IPS-NIHi11 (cell line): Measurements from ENCODE around the gene HIPK2.

Experiments used
- DNase-seq: peaks from one replicate; pipeline ENCODE4 v3.0.0; 2012; ENCODE audit warnings: mixed read lengths, low spot score

Gene HIPK2

DNA sequence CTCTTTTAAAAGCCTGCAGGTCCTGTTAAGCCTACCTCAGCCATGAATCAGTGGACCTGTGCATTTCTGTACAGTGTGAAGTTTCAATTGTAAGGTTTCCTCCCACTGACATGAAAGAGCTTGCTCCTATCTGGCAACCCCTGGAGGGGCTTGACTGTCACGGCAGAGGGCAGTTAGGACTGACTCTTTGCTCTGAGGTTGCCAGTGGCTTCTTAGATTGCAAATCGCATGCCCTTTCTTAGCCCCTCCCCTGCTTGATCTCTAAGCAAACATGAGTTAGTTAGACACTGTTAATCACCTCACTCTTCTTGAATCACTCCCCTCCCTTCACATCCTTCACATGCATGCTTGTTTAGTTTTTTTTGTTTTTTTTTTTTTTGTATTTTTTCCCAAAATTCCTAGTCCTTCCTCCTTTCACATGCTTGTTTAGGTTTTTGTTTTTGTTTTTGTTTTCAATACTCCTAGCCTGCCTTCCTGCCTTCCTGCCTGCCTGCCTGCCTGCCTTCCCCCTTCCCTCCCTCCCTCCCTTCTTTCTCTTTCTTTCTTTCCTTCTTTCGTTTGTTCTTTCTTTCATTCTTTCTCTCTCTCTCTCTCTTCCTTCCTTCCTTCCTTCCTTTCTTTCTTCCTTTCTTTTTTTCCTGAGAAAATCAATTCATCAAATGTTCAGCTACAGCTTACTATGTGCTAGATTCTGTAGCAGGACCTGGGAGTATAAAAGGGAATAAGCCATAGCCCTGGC is 6.0 kb upstream of the HIPK2 start:
- no peak for DNase-seq

DNA sequence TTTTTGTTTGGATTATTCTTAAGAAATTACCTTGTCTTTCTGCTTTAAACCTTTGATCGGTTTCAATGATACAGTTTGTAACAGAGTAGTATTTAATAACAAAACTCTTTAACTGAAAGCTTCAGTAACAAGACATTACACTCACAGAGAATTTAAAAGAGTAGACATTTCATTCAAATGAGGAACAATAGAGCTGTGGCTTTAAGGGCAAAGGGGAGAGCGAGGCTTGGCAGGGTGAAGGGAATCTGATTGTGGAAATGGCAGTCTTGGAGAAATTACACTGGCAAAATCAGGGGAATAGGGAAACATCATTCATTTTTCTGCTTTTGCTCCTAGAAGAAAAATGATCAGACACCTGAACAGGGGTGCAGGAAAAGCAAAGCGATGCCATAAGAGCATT is 5.1 kb upstream of the HIPK2 start:
- DNase-seq: no peak

DNA sequence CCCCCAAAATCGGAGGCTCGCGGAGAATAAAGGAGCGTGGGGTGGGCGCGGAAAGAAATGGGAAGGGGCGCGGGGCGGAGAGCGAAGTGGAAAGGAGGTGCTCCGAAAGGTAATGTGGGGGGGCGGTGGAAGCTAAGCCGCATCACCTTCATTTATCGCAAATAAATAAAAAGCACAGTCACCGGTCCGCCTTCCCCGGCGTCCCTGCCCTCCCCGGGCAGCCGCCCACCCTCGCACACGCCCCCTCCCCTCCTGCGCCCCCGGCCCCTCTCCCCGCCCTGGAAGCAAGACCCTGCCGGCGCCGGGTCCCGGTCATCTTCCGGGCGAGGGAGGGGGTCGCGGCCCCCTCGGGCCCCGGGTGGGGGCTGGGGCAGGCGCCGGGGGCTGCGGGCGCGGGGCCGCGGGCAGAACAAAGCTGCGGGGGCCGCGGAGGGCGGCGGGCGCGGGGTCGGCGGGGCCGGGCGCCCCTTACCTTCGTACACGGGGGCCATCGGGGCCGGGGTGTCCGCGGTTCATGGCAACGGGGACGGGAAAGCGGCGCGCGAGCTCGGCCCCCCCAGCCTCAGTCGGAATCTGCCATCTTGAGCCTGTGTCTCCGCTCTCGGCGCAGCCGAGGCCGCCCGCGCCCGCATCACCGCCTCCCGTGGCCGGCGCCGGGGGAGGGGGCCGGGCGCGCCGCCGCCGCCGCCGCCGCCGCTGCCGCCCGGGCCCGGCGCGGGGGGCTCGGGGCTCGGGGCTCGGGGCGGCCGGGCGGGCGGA is 486 bp downstream of the HIPK2 start:
- DNase-seq: peak; percentile 68

DNA sequence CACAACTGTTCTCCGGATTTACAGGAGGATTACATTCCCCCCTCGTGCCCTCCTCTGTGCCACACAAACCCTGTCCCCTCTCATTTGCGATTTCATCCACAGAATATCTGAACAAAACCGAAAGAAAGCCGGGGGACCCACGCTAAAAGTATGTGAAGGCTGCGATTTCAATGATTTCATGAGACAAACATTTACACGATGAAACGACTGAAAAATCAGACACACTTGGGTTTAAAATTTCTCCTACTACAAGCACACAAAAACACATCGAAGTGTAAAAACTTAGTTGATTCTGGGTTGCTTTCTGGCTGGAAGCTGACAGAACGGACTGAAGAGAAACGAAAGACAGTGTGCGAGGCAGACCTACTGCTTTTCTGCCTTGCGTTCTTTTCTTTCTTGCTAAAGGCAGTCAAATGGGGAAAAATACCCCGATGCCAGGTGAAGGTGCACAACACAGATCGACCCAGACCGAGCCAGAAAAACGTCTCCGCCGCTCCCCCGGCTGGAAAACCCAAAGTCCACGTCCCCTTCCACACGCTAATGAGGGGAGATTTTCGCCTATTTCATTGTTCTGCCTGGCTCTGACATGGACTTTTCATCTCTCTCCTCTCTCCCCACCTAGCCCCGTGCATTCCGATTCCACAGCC is 1.2 kb downstream of the HIPK2 start:
- peak; percentile 19 for DNase-seq

DNA sequence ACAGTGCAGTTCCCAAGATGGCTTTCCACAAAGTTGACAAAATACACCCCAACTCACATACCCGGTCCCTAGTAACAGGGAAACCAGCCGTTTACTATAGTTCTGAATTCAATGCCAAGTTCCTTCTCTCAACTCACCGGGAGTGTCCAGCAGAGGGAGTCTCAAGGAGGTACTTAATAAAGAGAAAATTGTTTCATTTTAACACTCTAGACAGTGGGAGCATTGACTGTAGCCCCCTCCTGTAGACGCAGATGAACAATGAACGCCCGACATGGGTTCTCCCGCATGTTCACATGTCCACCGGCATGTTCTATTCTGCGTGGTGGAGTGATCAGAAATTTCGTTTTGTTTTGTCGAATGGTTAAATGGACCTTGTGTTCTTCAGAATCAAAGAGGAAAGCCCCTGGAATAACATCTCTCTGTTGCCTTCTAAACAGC is 1.9 kb downstream of the HIPK2 start:
- DNase-seq: peak; percentile 52

DNA sequence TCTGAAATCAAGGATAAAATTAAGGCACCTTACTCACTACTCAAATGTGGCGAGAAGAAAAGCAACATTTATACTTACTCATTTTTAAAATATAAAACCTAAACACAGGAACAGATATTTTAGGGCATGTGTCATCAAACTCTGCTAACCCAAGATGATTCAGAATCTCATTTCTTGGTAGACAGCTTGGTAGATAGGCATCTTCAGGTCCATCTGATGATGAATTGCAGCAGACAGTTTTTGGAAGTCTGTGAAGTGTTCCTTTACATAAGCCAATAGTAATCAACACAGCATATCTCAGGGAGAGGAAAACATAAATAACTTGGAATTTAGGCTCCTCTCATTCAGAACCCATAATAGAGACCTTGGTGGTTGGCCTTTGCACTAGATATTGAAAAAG is 3.4 kb downstream of the HIPK2 start:
- DNase-seq: no peak

DNA sequence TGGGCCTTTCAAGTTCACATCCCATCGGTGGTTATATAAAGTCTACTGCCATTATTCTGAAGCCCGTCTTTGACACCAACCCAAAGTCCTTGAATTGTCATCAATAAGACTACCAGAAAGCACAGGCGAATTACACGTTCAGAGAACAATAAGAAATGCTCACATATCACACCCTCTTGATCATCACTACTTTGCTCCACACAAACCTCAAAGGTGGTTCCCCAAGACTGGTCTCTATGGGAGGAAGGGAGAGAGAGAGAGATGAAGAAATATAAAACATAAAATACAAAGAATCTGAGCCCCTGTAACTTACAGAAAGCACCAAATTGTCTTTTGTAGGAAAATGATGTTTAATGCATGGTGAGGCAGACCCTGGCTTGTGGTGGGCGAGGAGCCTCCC is 4.4 kb downstream of the HIPK2 start:
- no peak for DNase-seq

DNA sequence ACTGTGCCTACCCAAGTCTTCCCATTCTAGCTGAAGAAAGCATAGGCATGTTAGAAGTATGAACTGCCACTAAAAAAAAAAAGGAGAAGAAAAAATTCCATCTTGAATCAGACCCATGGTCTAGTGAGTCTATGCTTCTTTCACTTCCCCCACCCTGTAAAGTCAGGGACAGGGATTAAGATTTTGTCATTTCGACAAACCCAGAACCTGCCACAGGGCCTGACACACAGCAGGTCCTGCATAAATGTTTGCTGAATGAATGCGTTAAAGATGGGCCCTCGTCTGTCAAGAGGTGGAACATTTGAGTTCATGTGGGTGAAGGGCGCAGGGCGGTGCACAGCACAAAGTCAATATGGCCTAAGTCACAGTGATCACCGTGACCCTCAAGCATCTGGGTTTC is 4.9 kb downstream of the HIPK2 start:
- no peak for DNase-seq

DNA sequence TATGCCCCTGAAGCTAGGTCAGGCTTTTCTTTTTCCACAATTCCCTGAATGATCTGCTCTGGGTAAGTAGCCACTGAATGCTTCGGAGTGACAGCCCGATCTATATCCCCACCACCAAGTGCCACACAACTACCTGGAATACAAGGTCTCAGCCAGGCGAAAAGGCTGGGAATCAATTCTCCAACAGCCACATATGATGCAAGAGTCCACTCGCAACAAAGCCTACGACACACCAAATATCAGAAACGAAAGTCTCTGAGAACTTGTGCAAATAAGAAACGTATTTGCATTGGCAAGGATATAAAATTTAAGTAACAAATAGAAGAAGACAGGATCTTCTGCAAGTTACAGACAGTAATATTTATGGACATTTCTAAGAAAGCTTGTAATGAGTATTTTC is 5.7 kb downstream of the HIPK2 start:
- DNase-seq: no peak

DNA sequence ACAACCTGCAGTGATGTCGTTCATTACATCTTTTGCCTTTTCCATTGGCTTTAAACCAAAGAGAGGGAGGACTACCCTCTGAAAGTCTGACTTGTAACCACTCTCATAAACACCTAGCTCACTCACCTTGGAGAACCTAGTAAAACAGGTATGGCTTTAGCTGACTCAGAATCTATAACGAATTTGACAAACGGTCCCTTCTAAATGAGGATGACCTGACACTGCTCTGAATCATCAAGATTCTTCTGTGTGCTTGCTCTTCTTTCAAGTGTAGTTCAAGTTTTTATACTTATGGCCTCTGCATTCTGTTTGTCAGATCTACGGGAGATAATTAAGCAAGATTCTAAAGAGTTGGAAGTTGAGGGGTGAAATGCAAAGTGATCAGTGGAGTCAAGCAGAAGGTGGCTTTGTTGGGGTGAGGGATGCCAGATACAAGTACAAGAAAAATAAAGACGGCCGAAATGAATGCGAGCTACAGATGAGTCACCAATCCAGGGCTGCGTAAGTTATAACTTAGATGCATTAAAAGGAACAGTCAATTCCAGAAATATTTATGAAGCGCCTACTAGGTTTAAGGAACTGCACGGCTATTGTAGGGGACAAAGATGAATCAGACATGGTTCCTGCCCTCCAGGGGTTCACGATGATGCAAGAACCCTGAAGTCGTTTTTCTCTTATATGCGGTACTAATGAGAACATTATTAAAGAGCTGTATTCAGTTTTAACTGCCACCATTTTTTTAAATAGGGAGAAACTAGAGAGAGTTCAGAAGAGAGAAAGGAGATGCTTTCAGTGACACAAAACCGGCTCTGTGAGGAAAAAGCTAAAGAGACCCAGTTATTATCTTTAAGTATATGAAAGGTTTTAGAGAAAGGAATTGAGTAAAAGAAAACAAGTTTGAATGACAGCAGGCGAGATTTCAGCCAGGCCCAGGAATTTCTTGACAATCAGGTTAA is 6.5 kb downstream of the HIPK2 start:
- DNase-seq: no peak

DNA sequence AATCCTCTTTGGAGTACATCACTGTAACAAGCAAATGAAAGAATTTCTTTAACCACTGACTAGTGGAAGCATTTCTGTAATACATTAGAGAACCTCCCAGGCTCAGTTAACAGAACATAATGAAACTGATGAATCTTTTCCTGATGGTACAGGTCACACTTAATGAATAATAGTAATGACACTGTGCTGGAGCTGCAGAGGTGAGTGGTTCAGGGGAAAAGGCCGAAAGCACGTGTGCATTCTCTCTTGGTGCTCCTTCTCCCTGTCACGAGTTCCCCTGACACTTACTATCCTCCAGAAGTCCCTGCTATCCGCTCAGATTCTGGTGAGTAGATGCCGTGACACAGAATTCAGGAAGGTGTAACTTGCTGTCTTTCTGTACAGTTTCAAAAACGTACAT is 8.0 kb downstream of the HIPK2 start:
- DNase-seq: no peak

DNA sequence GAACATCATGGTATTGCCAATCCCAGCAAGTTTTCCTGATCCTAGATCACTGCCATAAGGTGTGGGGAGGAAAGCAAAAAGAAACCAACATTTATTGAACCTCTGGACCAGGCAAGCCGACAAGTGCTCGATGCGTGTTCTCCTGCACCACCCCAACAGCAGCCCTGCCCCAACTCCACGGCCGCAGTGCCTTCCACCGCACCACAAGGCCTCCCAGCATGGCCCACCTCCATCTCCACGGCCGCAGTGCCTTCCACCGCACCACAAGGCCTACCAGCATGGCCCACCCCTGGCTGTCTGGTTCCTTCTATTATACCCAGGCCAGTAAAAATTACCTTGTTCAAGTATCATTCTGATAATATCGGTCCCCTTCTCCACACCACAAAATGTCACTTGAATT is 8.7 kb downstream of the HIPK2 start:
- no peak for DNase-seq

DNA sequence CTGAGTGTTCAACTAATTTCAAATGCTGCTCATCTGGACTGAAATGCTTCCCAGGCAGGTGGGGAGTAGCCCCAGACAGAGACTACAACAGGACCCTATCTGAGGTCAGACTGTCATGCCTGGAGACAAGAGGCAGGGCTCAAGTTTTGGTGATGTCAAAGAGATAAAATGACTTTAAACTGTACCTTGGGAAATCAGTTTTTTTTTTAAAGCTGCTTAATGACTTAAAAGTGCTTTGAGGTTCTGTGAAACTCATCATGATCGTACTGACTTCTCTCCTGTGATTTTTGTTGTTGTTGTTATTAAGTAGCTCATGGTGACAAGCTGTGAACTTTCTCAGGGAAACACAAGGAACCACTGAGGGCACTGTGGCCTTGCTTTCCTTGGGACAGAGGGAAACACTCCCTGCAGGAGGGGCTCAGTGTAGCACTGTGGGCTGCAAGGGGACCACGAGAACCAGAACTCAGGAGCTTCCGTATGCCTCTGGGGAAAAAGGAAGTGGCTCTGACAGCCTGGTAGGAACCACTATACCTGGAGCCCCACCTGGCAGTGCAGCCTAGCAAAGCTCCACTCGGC is 9.5 kb downstream of the HIPK2 start:
- DNase-seq: no peak

DNA sequence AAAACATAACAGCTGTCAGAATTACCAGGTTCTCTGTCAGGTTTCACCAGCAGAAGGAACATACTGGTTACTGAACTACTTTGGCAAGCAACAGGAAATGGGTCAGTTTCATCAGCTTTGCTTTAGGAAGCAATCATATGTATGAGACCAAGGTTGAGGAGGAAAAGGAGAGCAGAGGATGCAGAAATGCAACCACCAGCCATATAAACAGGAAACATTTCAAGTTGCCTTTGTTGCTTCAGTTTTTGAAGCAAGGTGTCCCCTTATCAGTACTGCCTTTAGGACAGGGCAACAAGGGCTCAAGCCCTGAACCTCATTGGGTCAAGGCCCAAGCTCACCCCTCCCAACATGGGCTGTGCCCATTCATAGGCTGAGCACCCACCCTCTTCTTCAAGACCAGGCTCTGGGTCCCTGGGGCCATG is 10.2 kb downstream of the HIPK2 start:
- DNase-seq: no peak

DNA sequence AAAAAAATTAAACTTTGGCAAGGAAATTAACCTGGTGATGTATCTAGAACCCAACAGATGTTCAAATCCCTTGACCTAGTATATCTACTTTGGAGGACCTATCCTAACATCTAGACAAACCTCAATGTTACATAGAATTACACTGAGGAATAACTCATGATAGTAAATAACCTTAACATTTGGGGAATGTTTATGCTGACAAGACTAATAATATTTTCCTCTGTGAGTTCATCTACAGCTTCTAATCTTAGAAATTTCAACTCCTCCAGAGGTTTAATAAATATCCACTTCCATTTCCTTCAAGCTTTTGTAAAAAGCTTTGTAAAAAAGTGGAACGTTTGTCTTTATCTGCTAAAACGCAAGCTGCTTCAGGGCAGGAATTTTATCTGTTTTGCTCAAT is 12.7 kb downstream of the HIPK2 start:
- DNase-seq: no peak

DNA sequence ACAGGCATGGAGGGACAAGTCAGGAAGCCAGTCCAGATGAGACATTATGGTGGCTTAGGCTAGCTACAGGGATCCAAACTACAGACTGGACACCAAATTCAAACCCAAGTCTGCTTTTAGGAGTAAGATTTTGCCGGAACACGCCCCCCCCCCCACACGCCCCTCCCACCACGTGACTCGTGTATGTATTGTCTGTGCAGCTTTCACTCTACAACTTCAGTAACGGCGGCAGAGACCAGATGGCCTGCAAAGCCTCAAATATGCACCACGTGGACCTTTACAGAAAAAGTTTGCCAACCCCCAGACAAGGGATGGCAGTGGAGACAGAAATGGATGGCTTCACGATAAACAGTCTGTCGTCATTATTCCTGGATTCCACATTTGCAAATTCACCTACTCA is 14.5 kb downstream of the HIPK2 start:
- no peak for DNase-seq

DNA sequence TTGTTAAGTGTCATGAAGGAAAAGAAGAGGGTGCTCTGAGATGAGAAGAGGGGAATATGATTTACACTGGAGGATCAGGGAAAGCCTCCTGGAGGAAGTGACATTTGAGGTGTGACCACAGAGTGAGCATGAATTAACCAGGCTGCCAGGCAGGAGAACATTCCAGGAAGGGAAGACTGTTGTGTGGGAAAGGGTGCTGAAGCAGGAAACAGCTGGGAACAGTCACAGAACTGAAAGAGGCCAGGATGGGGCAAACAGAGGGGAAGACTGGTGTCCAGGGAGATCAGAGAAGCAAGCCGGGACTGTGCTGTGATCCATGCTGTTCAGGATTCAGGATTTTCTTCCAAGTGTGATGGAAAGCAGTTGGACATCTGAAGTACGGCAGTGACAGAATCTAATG is 14.9 kb downstream of the HIPK2 start:
- no peak for DNase-seq

DNA sequence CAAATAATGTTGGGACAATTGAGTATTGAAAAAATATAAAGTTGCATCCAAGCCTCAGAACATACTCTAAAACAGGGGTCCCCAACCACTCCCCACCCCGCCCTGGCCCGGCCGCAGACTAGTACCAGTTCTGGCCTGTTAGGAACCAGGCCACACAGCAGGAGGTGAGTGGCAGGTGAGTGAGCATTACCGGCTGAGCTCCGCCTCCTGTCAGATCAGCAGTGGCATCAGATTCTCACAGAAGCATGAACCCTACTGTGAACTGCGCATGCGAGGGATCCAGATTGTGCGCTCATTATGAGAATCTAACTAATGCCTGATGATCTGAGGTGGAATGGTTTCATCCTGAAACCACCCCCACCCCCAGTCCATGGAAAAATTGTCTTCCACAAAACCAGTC is 19.4 kb downstream of the HIPK2 start:
- DNase-seq: no peak

DNA sequence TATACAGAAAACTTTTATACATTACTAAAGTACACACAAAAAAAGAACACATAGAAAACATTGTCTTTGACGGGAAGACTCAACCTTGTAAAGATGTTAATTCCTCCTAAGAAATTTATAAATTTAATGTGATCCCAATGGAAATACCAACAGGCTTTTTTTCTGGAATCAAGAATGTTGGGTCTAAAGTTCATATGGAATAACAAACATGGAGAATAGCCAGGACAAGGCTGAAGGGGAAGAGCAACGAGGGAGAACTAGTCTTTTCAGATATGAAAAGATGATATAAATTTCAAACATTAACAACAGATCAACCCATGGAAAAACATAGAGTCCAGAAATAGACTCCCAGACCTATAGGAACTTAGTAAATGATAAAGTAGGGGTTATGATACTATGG is 19.8 kb downstream of the HIPK2 start:
- no peak for DNase-seq

DNA sequence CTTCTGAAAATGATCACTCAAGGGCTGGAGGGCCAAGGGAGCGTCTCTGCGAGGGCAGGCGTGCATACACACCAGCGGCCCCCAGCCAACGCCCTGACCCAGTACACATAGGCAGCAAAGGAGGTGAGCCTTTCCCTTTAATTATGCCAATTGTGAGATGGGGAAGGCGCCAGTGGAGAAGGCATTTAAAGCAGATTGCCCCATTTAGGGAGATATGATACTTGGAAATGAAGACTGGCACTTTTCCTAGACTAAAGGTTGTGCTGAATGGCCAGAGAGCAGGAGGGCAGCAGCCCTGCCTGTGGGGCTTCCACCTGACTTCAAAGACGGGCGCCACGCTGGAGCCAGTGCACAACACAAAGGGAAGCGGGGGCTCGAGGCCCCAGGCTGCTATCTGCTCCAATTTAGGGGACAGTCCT is 24.1 kb downstream of the HIPK2 start:
- no peak for DNase-seq

DNA sequence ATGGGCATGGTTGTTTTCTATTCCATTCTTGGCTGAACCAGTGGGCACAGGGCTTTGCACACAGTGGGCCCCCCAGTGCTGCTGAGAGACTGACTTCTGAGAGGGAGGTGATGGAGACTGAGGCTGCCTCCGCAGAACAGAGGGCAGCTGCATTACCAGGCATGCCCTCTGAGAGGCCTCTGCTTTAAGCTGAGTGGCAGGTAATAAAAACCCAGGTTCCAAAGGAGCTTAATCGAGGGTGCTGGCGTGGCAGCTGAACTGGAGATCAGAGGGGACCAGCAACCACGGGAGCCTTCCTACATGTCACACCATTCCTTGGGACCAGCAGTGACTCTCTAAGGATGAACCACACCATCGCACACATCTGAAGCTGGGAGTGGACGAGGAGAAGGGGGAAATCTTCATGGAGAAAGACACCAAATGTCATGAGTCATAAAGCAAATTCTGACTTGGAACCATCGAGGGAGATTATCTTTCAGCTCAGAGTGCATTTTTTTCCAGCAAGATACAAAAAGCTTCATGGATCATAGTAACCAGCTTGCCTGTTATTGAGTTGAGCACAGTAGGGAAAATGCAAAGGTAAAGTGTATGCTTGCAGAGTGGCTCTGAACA is 24.6 kb downstream of the HIPK2 start:
- peak; percentile 55 for DNase-seq
